Thoracic aorta (tissue), 2 donors: ENCODE measurements around the gene GATAD2B. TPM values are rescaled to one million over a fixed set of nuclear protein-coding genes. Genes with fewer than 3 reads are reported as not detected.

Experiments
- ATAC-seq: fragments of 150-250 bp; one replicate; pipeline ENCODE4 v1.8.0; 2017; ENCODE audit warnings: low read depth; ENCODE audit not compliant: insufficient number of reproducible peaks, low FRiP score
- DNase-seq: peaks from one replicate; pipeline ENCODE4 v3.0.0-alpha.2; 2020; ENCODE audit warnings: low spot score
- H3K27ac ChIP-seq, 2 donors: fragments of 200-600 bp; sonication (generic); 1 replicate in 1 of 2; 2 replicates in 1 of 2; pipeline ENCODE4 v1.5.1; 2016; ENCODE audit warnings: mild to moderate bottlenecking in 2 of 2, moderate library complexity in 2 of 2
- H3K27me3 ChIP-seq: fragments of 200-600 bp; sonication (generic); replicated peaks from 2 replicates; pipeline ENCODE4 v1.6.0; 2016; ENCODE audit warnings: mild to moderate bottlenecking; ENCODE audit not compliant: insufficient read depth
- H3K36me3 ChIP-seq: fragments of 200-600 bp; sonication (generic); one replicate; pipeline ENCODE4 v1.5.1; 2016
- H3K4me1 ChIP-seq, 2 donors: fragments of 200-600 bp; sonication (generic); 1 replicate in 1 of 2; 2 replicates in 1 of 2; pipeline versions ENCODE4 v1.5.1 to v1.6.0; 2016; ENCODE audit warnings: low read depth in 2 of 2, mild to moderate bottlenecking in 1 of 2; ENCODE audit not compliant: control insufficient read depth in 1 of 2
- H3K4me3 ChIP-seq: fragments of 200-600 bp; sonication (generic); 2 replicates; pipeline ENCODE4 v1.5.1; 2016; ENCODE audit warnings: mild to moderate bottlenecking
- H3K9me3 ChIP-seq: fragments of 200-600 bp; sonication (generic); 2 replicates; pipeline ENCODE4 v1.5.1; 2016
- CTCF ChIP-seq: fragments of 200-600 bp; sonication (generic); IDR thresholded peaks from one replicate; pipeline ENCODE4 v1.5.1; 2019; ENCODE audit warnings: antibody characterized with exemption
- total RNA-seq, 2 donors: library from RNA; depleted of rRNA; stranded (reverse); fragments of >200 nt; gene quantifications; one replicate each; pipeline versions ENCODE4 v1.1.0 to v1.2.3, GENCODE V29; 2016

Gene GATAD2B
- total RNA-seq, 2 donors from 2014 or later, result 22.7 to 31.5 TPM

GRCh38 chr1:153801028-153801625 is 121.6 kb downstream of the GATAD2B start:
- H3K36me3 ChIP-seq, result peaks cover 3% of the 10 kb centered on the region
- ATAC-seq, result no peak
- no peak for DNase-seq
- no peak for TF ChIP-seq CTCF
- H3K4me1 ChIP-seq, result no peaks in the 10 kb centered on the region
- no peak overlapping the region for H3K4me3 ChIP-seq
- no peaks in the 10 kb centered on the region for H3K9me3 ChIP-seq
- no peak overlapping the region for H3K27ac ChIP-seq
- H3K27me3 ChIP-seq, result no peaks in the 10 kb centered on the region

- no peak for TF ChIP-seq CTCF
- Histone ChIP-seq H3K9me3 (no peaks in the 10 kb centered on the region), H3K4me3 (no peak overlapping the region), H3K27ac (no peak overlapping the region), H3K4me1 (no peaks in the 10 kb centered on the region), H3K36me3 (peaks cover 3% of the 10 kb centered on the region), H3K27me3 (no peaks in the 10 kb centered on the region)
- ATAC-seq (no peak), DNase-seq (no peak)
These were observed 122.3 kb downstream of the GATAD2B start for GRCh38 chr1:153800516-153800915.

- Histone ChIP-seq H3K36me3 (peaks cover 3% of the 10 kb centered on the region), H3K27ac (no peak overlapping the region), H3K4me1 (no peaks in the 10 kb centered on the region), H3K4me3 (no peak overlapping the region), H3K9me3 (no peaks in the 10 kb centered on the region), H3K27me3 (no peaks in the 10 kb centered on the region)
- TF ChIP-seq CTCF, result no peak
- DNase-seq (no peak), ATAC-seq (no peak)
These were observed 123.0 kb downstream of the GATAD2B start for GRCh38 chr1:153799566-153800465.

GRCh38 chr1:153799016-153799415 is 123.8 kb downstream of the GATAD2B start:
- Histone ChIP-seq H3K9me3 (no peaks in the 10 kb centered on the region), H3K36me3 (peaks cover 3% of the 10 kb centered on the region), H3K4me1 (no peaks in the 10 kb centered on the region), H3K27me3 (no peaks in the 10 kb centered on the region), H3K4me3 (no peak overlapping the region), H3K27ac (no peak overlapping the region)
- TF ChIP-seq CTCF, result no peak
- ATAC-seq (no peak), DNase-seq (no peak)

GRCh38 chr1:153798468-153798780 is 124.3 kb downstream of the GATAD2B start:
- no peak for TF ChIP-seq CTCF
- ATAC-seq, result no peak
- no peaks in the 10 kb centered on the region for H3K4me1 ChIP-seq
- DNase-seq, result no peak
- no peaks in the 10 kb centered on the region for H3K9me3 ChIP-seq
- H3K36me3 ChIP-seq, result peaks cover 3% of the 10 kb centered on the region
- H3K27me3 ChIP-seq, result no peaks in the 10 kb centered on the region
- H3K4me3 ChIP-seq, result no peak overlapping the region
- no peak overlapping the region for H3K27ac ChIP-seq
